Heart left ventricle (tissue), 16 donors: ENCODE results near the gene FTO. TPM values are rescaled to one million over a fixed set of nuclear protein-coding genes. Genes with fewer than 3 reads are reported as not detected.

Experiments used
- ATAC-seq, 4 donors: fragments of 200-7000 bp; cut with Tn5 transposase; one replicate each; pipeline ENCODE4 v1.9.1; 2020 to 2022; ENCODE audit warnings: moderate library complexity in 4 of 4, mild to moderate bottlenecking in 3 of 4, moderate number of reproducible peaks in 1 of 4
- DNase-seq, 5 donors: peaks; one replicate each; pipeline ENCODE4 v3.0.0-alpha.2; 2020
- H3K27ac ChIP-seq, 12 donors: fragments of 200-600 bp; sonication (generic) in 4 of 12; one replicate each; pipeline versions ENCODE4 v1.5.0 to v1.8.0; 2016 to 2022; ENCODE audit warnings: mild to moderate bottlenecking in 2 of 12
- H3K27me3 ChIP-seq, 9 donors: fragments of 200-600 bp; sonication (generic) in 2 of 9; one replicate each; pipeline versions ENCODE4 v1.5.1 to v1.8.0; 2016 to 2022; ENCODE audit warnings: mild to moderate bottlenecking in 3 of 9
- H3K36me3 ChIP-seq, 9 donors: fragments of 200-600 bp; sonication (generic) in 2 of 9; one replicate each; pipeline versions ENCODE4 v1.5.0 to v1.8.0; 2018 to 2022; ENCODE audit warnings: mild to moderate bottlenecking in 2 of 9
- H3K4me1 ChIP-seq, 12 donors: fragments of 200-600 bp; sonication (generic) in 4 of 12; one replicate each; pipeline versions ENCODE4 v1.5.0 to v1.8.0; 2016 to 2022; ENCODE audit warnings: mild to moderate bottlenecking in 3 of 12
- H3K4me3 ChIP-seq, 12 donors: fragments of 200-600 bp; sonication (generic) in 4 of 12; one replicate each; pipeline versions ENCODE4 v1.5.0 to v1.8.0; 2017 to 2022; ENCODE audit warnings: mild to moderate bottlenecking in 9 of 12, moderate library complexity in 4 of 12
- H3K9me3 ChIP-seq, 12 donors: fragments of 200-600 bp; sonication (generic) in 4 of 12; one replicate each; pipeline versions ENCODE4 v1.5.0 to v1.8.0; 2016 to 2022; ENCODE audit warnings: mild to moderate bottlenecking in 1 of 12
- POLR2A ChIP-seq, 2 donors: fragments of 450-650 bp; IDR thresholded peaks; one replicate each; pipeline ENCODE4 v1.6.1; 2017; ENCODE audit warnings: antibody characterized with exemption in 2 of 2, mild to moderate bottlenecking in 2 of 2, moderate library complexity in 2 of 2
- WGBS, 4 donors: extraction: QIAGEN DNeasy Blood & Tissue Kit in 2 of 4; methylation state at CpG; one replicate each; pipeline versions ENCODE4 v1.1.5 to v1.1.7; 2013 to 2018; 5-methylcytosine and 5-hydroxymethylcytosine counted together
- intact Hi-C, 10 donors: fragments of 100-400 bp; cut with DNase I; formaldehyde crosslinking; loops; one replicate each; pipeline versions ENCODE4 v1.11.1 to v1.14.2; 2022
- polyA plus RNA-seq, 2 donors: library from polyadenylated mRNA; stranded (reverse); fragments of 200-250 nt; gene quantifications; one replicate each; pipeline ENCODE4 v1.2.3, GENCODE V29; 2013
- total RNA-seq, 9 donors: library from RNA; depleted of rRNA in 2 of 9; stranded (reverse); fragments of >200 nt in 2 of 9; fragmentation: NEBNext Ultra II Directional in 3 of 9; extraction: Animal tissue kit (Norgen Biotek cat#: 25700) in 3 of 9; gene quantifications; one replicate each; pipeline versions ENCODE4 v1.1.0 to v1.2.4, GENCODE V29; 2016 to 2023
- TF ChIP-seq, protein P1 (sequence below), 12 donors: fragments of 200-600 bp; sonication (generic) in 4 of 12; IDR thresholded peaks; one replicate each; pipeline versions ENCODE4 v1.5.0 to v1.8.0; 2018 to 2022; ENCODE audit warnings: antibody characterized with exemption in 12 of 12, mild to moderate bottlenecking in 5 of 12
- donor health status: ischemic (EF 13 %, LVEDD 7.1; RV severe dilation, severe dysfunction).
- donor health status: healthy with polysubstance abuse.
- donor health status: DM: no; HTN: yes; CAD: no.
- donor health status: DM: no; HTN: no; CAD: no.
- donor health status: ischemic (EF 25% LVEDD 6.9; RV normal size, moderate dysfunction).
- donor health status: ischemic (EF 25% LVEDD 5.7; RV mildly dilated, moderate dysfunction).
- donor health status: healthy.
- donor health status: DM: yes; HTN: yes; CAD: no.
- donor health status: ischemic (EF 35%, LVEDD 5.7; RV mildly dilated, moderate dysfunction).
- donor health status: nonischemic (EF 11% LVEDD 7.7; RV severe dilation, severe dysfunction).
- donor health status: DM: yes; HTN: yes; CAD: no.
- donor health status: PGD.
- donor health status: ischemic (EF 29% LVEDD 5.4; RV normal size, mild dysfunction).
- donor health status: nonischemic (EF 23%, LVEDD 6.1; RV moderate dilation, normal function).

Gene FTO
- total and polyA plus RNA-seq, 11 donors, result 11.8 to 105 (median 86.8) TPM

DNA sequence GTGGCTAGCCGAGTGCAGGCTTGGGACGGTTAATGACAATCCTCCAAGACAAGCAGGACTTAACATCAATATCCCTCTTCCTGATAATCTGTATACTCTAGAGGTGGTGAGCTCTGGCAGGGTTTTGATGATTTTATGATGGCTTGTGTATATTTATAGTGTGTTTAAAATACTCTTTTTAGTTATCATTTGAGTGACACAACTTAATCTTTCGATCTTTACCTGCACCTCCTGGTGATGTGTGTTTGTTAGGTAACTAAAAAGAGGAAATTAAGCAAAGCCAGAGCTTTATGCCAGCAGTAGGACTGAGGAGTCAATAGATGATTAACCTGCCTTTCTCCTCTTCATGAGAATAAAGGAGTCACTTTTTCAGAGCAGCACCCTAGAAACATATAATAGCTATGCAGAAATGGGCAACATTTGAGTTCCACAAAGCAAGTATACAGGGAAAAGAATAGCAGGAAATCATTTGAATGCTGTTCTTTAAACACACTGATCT is 372.1 kb downstream of the FTO start:
- no peaks in the 10 kb centered on the region for H3K9me3 ChIP-seq
- ATAC-seq (no peak), DNase-seq (no peak)
- no peaks in the 10 kb centered on the region for H3K27me3 ChIP-seq
- no peak overlapping the region for H3K4me3 ChIP-seq
- WGBS, 4 donors, result 87 to 97% (median 95%) methylated on average over 3 of the region's 3 CpGs
- intact Hi-C loops, result no loop called here
- H3K4me1 ChIP-seq, result peaks cover 0 to 3% (median 0%) of the 10 kb centered on the region in 12 donors
- no peaks in the 10 kb centered on the region for H3K36me3 ChIP-seq
- no peak overlapping the region for H3K27ac ChIP-seq
- no peak for TF ChIP-seq POLR2A (IDR thresholded peaks at IDR 0.05)
- TF ChIP-seq, protein P1, sequence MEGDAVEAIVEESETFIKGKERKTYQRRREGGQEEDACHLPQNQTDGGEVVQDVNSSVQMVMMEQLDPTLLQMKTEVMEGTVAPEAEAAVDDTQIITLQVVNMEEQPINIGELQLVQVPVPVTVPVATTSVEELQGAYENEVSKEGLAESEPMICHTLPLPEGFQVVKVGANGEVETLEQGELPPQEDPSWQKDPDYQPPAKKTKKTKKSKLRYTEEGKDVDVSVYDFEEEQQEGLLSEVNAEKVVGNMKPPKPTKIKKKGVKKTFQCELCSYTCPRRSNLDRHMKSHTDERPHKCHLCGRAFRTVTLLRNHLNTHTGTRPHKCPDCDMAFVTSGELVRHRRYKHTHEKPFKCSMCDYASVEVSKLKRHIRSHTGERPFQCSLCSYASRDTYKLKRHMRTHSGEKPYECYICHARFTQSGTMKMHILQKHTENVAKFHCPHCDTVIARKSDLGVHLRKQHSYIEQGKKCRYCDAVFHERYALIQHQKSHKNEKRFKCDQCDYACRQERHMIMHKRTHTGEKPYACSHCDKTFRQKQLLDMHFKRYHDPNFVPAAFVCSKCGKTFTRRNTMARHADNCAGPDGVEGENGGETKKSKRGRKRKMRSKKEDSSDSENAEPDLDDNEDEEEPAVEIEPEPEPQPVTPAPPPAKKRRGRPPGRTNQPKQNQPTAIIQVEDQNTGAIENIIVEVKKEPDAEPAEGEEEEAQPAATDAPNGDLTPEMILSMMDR (IDR thresholded peaks at IDR 0.05), result no peak

DNA sequence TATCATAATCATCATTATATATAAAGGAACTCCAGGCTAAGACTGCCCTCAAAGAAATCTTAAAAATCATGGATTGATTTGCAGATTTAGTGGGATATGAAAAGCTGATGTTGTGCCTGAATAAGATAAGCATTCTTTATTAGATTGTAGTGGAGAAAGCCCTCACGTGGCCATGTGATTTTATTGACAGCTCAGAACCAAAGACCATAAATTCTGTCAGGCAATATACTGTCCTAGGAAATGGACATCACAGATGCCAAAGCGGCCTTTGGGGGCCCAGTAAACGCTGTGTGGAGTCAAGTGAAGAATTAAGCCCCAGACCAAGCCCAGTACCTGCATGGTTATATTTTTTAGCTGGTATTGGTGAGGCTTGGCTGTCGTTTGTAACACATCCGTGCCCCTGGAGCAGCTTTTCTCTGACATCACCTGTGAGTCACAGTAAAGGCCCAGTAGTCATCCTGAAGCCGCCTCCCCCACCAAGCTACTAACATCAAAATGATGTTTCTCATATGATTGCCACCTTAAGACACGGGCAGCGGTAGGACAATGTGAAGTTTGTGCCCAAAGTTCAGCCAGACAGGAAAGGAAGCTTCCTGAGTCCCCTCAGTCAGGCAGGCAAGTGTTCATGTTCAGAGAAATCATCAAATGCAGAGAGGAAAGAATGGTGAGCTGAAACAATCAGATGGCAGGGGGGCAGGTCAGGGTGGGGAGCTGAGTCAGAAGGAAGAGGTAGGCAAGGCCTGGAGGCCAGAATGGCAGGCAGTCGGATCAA is 373.3 kb downstream of the FTO start:
- Histone ChIP-seq H3K4me1 (peaks cover 0 to 3% (median 0%) of the 10 kb centered on the region in 12 donors), H3K27me3 (no peaks in the 10 kb centered on the region), H3K4me3 (no peak overlapping the region), H3K27ac (no peak overlapping the region), H3K9me3 (no peaks in the 10 kb centered on the region), H3K36me3 (no peaks in the 10 kb centered on the region)
- ATAC-seq, result peak in 1 of 4 donors; percentile 39
- DNase-seq, result no peak
- intact Hi-C loops, result no loop called here
- 67 to 79% (median 74%) methylated on average over 7 to 9 of the region's 9 CpGs for WGBS, 4 donors
- no peak for TF ChIP-seq POLR2A (IDR thresholded peaks at IDR 0.05)
- TF ChIP-seq, protein P1 (IDR thresholded peaks at IDR 0.05), result no peak

DNA sequence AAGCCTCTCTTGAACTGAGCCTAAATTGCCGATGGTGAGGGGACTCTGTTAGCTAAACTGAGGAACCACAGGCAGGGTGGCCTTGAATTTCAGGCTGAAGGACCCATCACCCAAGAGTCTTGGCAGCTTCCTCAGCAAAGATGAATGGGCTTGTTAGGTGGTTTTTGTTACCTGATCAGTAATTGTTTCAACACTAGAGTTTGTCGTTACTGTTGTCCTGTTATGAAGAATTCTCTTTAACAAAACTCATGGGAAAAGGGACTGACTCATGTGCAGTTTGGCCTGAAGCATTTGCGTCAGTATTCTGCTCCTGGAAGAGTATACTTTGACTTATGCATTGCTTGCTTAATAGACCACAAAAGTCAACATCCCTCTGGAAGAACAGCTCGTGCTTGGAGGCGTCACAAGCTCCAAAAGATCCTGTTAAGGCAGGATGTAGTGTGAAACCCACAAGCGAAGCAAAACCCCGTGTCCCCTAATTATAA is 376.6 kb downstream of the FTO start:
- DNase-seq (no peak), ATAC-seq (no peak)
- TF ChIP-seq POLR2A (IDR thresholded peaks at IDR 0.05), result no peak
- TF ChIP-seq, protein P1 (IDR thresholded peaks at IDR 0.05), result no peak
- Histone ChIP-seq H3K9me3 (no peaks in the 10 kb centered on the region), H3K27me3 (no peaks in the 10 kb centered on the region), H3K4me1 (no peaks in the 10 kb centered on the region), H3K27ac (no peak overlapping the region), H3K36me3 (no peaks in the 10 kb centered on the region), H3K4me3 (no peak overlapping the region)
- WGBS, 4 donors, result 83 to 92% (median 89%) methylated on average over 7 of the region's 7 CpGs
- intact Hi-C loops, result no loop called here

DNA sequence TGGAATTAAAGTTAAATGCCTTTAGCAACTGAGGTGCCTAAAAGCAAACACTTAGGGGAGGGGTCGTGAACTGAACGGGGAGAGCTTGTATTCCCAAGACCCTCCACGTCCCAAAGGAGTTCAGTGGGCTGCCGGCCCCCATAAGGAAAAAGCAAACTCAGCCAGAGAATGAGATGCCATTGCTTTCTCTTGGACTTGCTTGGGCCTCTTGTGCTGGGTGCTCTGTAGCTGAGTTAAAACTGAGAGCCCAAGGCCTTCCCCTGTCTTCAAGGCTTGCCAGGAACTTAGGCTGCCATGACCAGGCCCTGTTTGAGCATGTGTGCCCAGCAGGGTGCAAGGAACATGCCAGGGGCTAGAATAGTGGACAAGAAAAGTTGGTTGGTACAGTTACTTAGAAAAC is 382.8 kb downstream of the FTO start:
- H3K9me3 ChIP-seq, result no peaks in the 10 kb centered on the region
- no peak overlapping the region for H3K4me3 ChIP-seq
- TF ChIP-seq, protein P1 (IDR thresholded peaks at IDR 0.05), result no peak
- TF ChIP-seq POLR2A (IDR thresholded peaks at IDR 0.05), result no peak
- DNase-seq (no peak), ATAC-seq (no peak)
- H3K4me1 ChIP-seq, result no peaks in the 10 kb centered on the region
- intact Hi-C loops, result no loop called here
- H3K27ac ChIP-seq, result no peak overlapping the region
- 87 to 93% (median 90%) methylated on average over 4 of the region's 4 CpGs for WGBS, 4 donors
- H3K27me3 ChIP-seq, result no peaks in the 10 kb centered on the region
- H3K36me3 ChIP-seq, result no peaks in the 10 kb centered on the region
